Transverse colon (tissue), 4 donors: ENCODE data around the gene CADM1.

Experiments
- EP300 ChIP-seq: sonication (generic); formaldehyde crosslinking; IDR thresholded peaks from one replicate; pipeline ENCODE4 v1.6.1; 2017; ENCODE audit warnings: antibody characterized with exemption, low read depth
- POLR2A ChIP-seq: fragments of 450-650 bp; IDR thresholded peaks from one replicate; pipeline ENCODE4 v1.6.1; 2016; ENCODE audit warnings: antibody characterized with exemption, mild to moderate bottlenecking, moderate library complexity
- POLR2AphosphoS5 ChIP-seq, 3 donors: sonication (generic); formaldehyde crosslinking; IDR thresholded peaks; one replicate each; pipeline ENCODE4 v1.6.1; 2016; ENCODE audit warnings: antibody characterized with exemption in 3 of 3
- TF ChIP-seq, protein P1 (sequence below), 5 experiments: fragments of 200-600 bp in 3 of 5; fragments of 450-650 bp in 2 of 5; sonication (generic) in 3 of 5; IDR thresholded peaks; 1 replicate in 2 of 5; 2 replicates in 3 of 5; pipeline ENCODE4 v1.5.1; 2016 to 2017; ENCODE audit warnings: antibody characterized with exemption in 5 of 5, inconsistent platforms in 3 of 5, mild to moderate bottlenecking in 2 of 5, moderate library complexity in 1 of 5

DNA sequence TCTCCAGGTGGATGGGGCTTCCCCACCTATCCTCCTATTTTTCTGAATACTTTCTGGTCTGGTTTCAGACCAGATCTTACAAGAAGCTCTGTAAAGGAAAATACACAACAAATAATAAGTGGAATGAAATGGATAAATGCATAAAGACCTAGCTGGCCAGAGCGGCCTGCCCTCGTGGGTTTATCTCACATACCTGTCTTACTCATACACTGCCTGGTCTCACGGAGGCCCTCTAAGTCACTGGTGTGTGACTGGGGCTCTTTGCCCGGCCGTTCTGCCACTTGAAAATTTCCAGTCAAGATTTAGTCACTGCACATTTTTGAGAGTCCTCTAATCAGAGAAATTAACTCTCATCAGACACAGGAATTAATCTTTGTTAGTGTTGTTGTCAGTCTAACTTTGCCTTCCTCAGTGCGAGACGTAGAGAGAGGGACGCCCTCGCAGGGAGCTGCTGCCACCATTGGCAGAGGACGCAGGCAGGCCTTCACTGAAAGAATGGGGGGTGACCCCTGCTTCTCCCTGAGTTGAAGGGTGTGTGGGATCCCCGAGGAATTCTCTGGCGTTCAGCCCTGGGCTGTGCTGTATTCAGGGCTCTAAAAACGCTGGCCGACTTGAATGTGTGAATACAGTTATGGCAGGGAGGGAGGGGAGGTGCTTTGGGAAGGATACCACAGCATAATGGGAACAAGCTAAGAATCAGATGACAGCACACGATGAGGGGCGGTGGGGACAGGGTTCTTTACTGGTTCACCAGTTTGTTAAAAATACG lies 46.3 kb upstream of the CADM1 start:
- no peak for TF ChIP-seq POLR2AphosphoS5 (IDR thresholded peaks at IDR 0.05)
- TF ChIP-seq, protein P1, sequence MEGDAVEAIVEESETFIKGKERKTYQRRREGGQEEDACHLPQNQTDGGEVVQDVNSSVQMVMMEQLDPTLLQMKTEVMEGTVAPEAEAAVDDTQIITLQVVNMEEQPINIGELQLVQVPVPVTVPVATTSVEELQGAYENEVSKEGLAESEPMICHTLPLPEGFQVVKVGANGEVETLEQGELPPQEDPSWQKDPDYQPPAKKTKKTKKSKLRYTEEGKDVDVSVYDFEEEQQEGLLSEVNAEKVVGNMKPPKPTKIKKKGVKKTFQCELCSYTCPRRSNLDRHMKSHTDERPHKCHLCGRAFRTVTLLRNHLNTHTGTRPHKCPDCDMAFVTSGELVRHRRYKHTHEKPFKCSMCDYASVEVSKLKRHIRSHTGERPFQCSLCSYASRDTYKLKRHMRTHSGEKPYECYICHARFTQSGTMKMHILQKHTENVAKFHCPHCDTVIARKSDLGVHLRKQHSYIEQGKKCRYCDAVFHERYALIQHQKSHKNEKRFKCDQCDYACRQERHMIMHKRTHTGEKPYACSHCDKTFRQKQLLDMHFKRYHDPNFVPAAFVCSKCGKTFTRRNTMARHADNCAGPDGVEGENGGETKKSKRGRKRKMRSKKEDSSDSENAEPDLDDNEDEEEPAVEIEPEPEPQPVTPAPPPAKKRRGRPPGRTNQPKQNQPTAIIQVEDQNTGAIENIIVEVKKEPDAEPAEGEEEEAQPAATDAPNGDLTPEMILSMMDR (IDR thresholded peaks at IDR 0.05) = no peak
- no peak for TF ChIP-seq POLR2A
- no peak for TF ChIP-seq EP300
